SK-N-MC (cell line): ENCODE measurements around the gene IFI16.

Experiments
- EZH2 ChIP-seq: fragments of 200-600 bp; sonication (generic); IDR thresholded peaks from one replicate; pipeline ENCODE4 v1.6.1; 2017; ENCODE audit warnings: antibody characterized with exemption
- POLR2AphosphoS5 ChIP-seq: IDR thresholded peaks from 2 replicates; pipeline ENCODE4 v1.6.1; 2012; ENCODE audit warnings: mild to moderate bottlenecking, low read depth, low read length, borderline replicate concordance

GRCh38 chr1:159000625-159001024 is 9.1 kb upstream of the IFI16 start:
- no peak for TF ChIP-seq EZH2
- TF ChIP-seq POLR2AphosphoS5 = no peak
